ENCODE measurements around the gene LUC7L2. TPM values are rescaled to one million over a fixed set of nuclear protein-coding genes. Genes with fewer than 3 reads are reported as not detected.
"Not testable (repeated sequence)": the region's sequence is repeated elsewhere in the genome, so short reads cannot be mapped to it uniquely, and the experiment has no call there.

The LUC7L2 gene
- total RNA-seq, 1 donor from 2014 or later = 90.0 TPM

DNA sequence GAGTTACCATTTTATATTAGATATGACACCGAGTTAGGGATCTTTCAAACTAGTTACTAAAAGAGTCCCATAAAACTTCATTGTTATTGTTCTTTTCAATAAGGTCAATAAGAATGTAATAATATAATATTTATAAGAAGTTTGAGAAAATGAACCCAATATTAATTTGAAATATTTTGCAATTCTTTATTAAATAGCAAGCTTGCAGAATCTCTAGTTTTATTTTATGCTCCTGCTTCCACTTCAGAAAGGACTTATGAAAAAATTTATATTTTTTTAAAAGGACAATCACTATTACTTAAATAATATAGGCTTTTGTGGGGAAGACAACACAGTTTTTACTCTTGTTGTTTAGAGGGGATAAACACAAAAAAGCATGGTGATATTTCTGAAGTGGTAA, 47.9 kb downstream of the LUC7L2 start:
- Mint-ChIP-seq H3K27ac (no peak overlapping the region), H3K36me3 (peaks cover 50% of the 10 kb centered on the region), H3K27me3 (no peaks in the 10 kb centered on the region), H3K9me3 (peaks cover 3% of the 10 kb centered on the region), H3K4me3 (no peak overlapping the region), H3K4me1 (ENCODE audit: unreplicated experiment) (no peaks in the 10 kb centered on the region)
- no peak for TF ChIP-seq CTCF (conservative IDR thresholded peaks at IDR 0.05)
- no peak for DNase-seq (ENCODE audit: extremely low spot score, unreplicated experiment)

DNA sequence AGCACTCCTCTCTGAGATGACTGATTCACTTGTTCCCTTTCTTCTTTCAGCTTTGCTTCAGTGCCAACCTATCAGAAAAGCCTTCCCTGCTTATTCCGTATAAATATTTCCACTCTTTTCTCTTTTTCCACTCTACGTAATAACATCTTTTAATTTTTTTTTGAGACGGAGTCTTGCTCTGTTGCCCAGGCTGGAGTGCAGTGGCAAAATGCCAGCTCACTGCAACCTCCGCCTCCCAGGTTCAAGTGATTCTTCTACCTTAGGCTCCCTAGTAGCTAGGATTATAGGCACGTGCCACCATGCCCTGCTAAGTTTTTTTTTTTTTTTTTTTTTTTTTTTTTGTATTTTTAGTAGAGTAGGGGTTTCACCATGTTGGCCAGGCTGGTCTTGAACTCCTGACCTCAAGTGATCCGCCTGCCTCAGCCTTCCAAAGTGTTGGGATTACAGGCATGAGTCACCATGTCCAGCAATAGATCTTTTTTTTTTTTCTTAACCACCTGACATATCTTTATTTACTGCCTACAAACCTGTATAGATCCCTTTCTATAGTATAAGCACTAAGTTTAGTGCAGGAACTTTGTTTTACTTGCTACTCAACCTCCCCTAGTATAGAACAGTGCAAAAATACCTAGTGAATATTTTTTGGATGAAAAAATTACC, 55.2 kb downstream of the LUC7L2 start:
- H3K9me3 Mint-ChIP-seq; H3K27me3 Mint-ChIP-seq; DNase-seq (ENCODE audit: extremely low spot score, unreplicated experiment); H3K27ac Mint-ChIP-seq; H3K4me3 Mint-ChIP-seq; H3K4me1 Mint-ChIP-seq (ENCODE audit: unreplicated experiment): not testable (repeated sequence)
- H3K36me3 Mint-ChIP-seq = peaks cover 40% of the 10 kb centered on the region

DNA sequence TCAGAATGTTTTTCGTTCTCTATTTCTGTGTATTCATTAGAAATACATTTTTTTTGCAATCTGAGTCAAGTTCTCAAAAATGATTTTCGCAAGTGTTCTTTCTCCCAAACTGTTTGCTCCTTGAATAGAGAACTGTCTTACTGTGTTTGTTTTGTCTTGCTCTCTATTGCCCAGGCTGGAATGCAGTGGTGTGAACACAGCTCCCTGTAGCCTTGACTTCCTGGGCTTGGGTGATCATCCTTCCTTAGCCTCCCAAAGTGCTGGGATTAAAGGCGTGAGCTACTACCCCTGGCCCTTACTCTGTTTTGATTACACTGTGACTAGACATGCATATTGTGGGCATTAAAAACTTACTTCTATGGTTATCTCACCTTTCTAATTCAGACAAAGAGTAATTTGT, 56.7 kb downstream of the LUC7L2 start:
- H3K9me3 Mint-ChIP-seq = no peaks in the 10 kb centered on the region
- no peak for DNase-seq (ENCODE audit: extremely low spot score, unreplicated experiment)
- no peak for TF ChIP-seq CTCF (conservative IDR thresholded peaks at IDR 0.05)
- no peaks in the 10 kb centered on the region for H3K4me1 Mint-ChIP-seq (ENCODE audit: unreplicated experiment)
- peaks cover 39% of the 10 kb centered on the region for H3K36me3 Mint-ChIP-seq
- H3K4me3 Mint-ChIP-seq = no peak overlapping the region
- H3K27ac Mint-ChIP-seq = no peak overlapping the region
- H3K27me3 Mint-ChIP-seq = no peaks in the 10 kb centered on the region

DNA sequence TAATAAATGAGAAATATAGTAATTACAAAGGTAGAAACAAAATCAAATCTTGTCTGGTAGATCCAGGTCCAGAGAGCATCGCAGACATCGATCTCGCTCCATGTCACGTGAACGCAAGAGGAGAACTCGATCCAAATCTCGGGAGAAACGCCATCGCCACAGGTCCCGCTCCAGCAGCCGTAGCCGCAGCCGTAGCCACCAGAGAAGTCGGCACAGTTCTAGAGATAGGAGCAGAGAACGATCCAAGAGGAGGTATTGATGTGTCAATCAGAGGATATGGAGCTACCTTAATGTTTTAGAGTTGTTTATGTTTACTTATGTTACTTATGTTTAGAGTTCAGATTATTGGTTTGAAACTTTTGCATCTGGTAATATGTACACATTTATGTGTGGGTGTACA, 57.8 kb downstream of the LUC7L2 start:
- Mint-ChIP-seq H3K4me3 (no peak overlapping the region), H3K36me3 (peaks cover 36% of the 10 kb centered on the region), H3K4me1 (ENCODE audit: unreplicated experiment) (no peaks in the 10 kb centered on the region), H3K9me3 (no peaks in the 10 kb centered on the region), H3K27ac (no peak overlapping the region), H3K27me3 (no peaks in the 10 kb centered on the region)
- peak; percentile 54 for DNase-seq (ENCODE audit: extremely low spot score, unreplicated experiment)
- TF ChIP-seq CTCF (conservative IDR thresholded peaks at IDR 0.05) = no peak

GRCh38 chr7:139421123-139421522, 61.4 kb downstream of the LUC7L2 start:
- no peak overlapping the region for H3K4me3 Mint-ChIP-seq
- no peaks in the 10 kb centered on the region for H3K4me1 Mint-ChIP-seq (ENCODE audit: unreplicated experiment)
- no peak overlapping the region for H3K27ac Mint-ChIP-seq
- DNase-seq (ENCODE audit: extremely low spot score, unreplicated experiment) = no peak
- TF ChIP-seq CTCF (conservative IDR thresholded peaks at IDR 0.05) = no peak
- peaks cover 36% of the 10 kb centered on the region for H3K36me3 Mint-ChIP-seq
- no peaks in the 10 kb centered on the region for H3K9me3 Mint-ChIP-seq
- H3K27me3 Mint-ChIP-seq = no peaks in the 10 kb centered on the region

- no peaks in the 10 kb centered on the region for H3K4me1 Mint-ChIP-seq (ENCODE audit: unreplicated experiment)
- no peaks in the 10 kb centered on the region for H3K9me3 Mint-ChIP-seq
- H3K4me3 Mint-ChIP-seq = no peak overlapping the region
- no peak overlapping the region for H3K27ac Mint-ChIP-seq
- DNase-seq (ENCODE audit: extremely low spot score, unreplicated experiment) = no peak
- H3K27me3 Mint-ChIP-seq = no peaks in the 10 kb centered on the region
- no peak for TF ChIP-seq CTCF (conservative IDR thresholded peaks at IDR 0.05)
- peaks cover 36% of the 10 kb centered on the region for H3K36me3 Mint-ChIP-seq
These were observed 62.4 kb downstream of the LUC7L2 start for GRCh38 chr7:139422126-139422525.

Measured in type B pancreatic cell (in vitro differentiated cells).